Coronary artery (tissue), 2 donors: ENCODE measurements around the gene C20orf144.
A peak's percentile ranks its signal among the peaks of the same experiment; 100 is the strongest.
"Not testable (repeated sequence)": the region's sequence is repeated elsewhere in the genome, so short reads cannot be mapped to it uniquely, and the experiment has no call there.

ENCODE experiments used
- DNase-seq: peaks from one replicate; pipeline ENCODE4 v3.0.0-alpha.2; 2017; ENCODE audit warnings: low spot score
- H3K27ac ChIP-seq, 2 donors: fragments of 200-600 bp; sonication (generic); one replicate each; pipeline ENCODE4 v1.5.1; 2016 to 2019
- H3K4me3 ChIP-seq: fragments of 200-600 bp; sonication (generic); 2 replicates; pipeline ENCODE4 v1.5.1; 2016; ENCODE audit warnings: mild to moderate bottlenecking, moderate library complexity
- TF ChIP-seq, protein P1 (sequence below): fragments of 200-600 bp; sonication (generic); IDR thresholded peaks from one replicate; pipeline ENCODE4 v1.5.1; 2019; ENCODE audit warnings: antibody characterized with exemption

Gene C20orf144

DNA sequence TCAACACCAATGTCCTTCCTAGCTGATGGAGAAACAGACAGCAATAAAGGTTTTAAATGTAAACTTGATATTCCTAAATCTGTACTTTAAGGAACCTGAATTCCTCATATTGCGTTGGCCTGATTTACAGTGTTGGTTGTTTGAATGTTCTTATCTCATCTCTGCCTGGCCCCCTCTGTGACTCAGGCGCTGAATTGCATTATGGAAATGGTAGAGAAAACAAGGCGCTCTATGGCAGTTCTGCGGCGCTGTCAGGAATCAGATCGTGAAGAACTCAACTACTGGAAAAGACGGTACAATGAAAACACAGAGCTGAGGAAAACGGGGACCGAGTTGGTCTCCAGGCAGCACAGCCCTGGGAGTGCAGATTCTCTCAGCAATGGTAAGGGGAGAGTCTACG is 32.6 kb upstream of the C20orf144 start:
- H3K27ac ChIP-seq: no peak overlapping the region
- H3K4me3 ChIP-seq: no peak overlapping the region
- no peak for DNase-seq
- TF ChIP-seq, protein P1, sequence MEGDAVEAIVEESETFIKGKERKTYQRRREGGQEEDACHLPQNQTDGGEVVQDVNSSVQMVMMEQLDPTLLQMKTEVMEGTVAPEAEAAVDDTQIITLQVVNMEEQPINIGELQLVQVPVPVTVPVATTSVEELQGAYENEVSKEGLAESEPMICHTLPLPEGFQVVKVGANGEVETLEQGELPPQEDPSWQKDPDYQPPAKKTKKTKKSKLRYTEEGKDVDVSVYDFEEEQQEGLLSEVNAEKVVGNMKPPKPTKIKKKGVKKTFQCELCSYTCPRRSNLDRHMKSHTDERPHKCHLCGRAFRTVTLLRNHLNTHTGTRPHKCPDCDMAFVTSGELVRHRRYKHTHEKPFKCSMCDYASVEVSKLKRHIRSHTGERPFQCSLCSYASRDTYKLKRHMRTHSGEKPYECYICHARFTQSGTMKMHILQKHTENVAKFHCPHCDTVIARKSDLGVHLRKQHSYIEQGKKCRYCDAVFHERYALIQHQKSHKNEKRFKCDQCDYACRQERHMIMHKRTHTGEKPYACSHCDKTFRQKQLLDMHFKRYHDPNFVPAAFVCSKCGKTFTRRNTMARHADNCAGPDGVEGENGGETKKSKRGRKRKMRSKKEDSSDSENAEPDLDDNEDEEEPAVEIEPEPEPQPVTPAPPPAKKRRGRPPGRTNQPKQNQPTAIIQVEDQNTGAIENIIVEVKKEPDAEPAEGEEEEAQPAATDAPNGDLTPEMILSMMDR: no peak

GRCh38 chr20:33629979-33630378 is 32.1 kb upstream of the C20orf144 start:
- no peak for DNase-seq
- H3K4me3 ChIP-seq: no peak overlapping the region
- H3K27ac ChIP-seq: no peak overlapping the region
- TF ChIP-seq, protein P1: no peak

- no peak for DNase-seq
- no peak overlapping the region for H3K4me3 ChIP-seq
- no peak overlapping the region for H3K27ac ChIP-seq
- TF ChIP-seq, protein P1: no peak
Measured at GRCh38 chr20:33630507-33630906, 31.6 kb upstream of the C20orf144 start.

DNA sequence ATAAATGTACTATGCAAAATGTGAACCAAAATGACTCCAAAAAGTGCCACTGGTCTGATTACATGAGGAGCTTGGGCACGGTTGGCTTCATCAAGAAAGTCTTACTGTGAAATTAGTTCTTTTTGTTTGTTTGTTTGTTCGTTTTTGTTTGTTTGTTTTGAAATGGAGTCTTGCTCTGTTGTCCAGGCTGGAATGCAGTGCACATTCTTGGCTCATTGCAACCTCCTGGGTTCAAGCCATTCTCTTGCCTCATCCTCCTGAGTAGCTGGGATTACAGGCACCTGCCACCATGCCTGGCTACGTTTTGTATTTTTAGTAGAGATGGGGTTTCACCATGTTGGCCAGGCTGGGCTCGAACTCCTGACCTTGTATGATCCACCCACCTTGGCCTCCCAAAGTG is 30.2 kb upstream of the C20orf144 start:
- H3K4me3 ChIP-seq, DNase-seq, H3K27ac ChIP-seq: not testable (repeated sequence)

GRCh38 chr20:33635341-33635740 is 26.8 kb upstream of the C20orf144 start:
- TF ChIP-seq, protein P1: no peak
- H3K4me3 ChIP-seq: no peak overlapping the region
- DNase-seq: peak; percentile 11
- no peak overlapping the region for H3K27ac ChIP-seq

- peak; percentile 21 for DNase-seq
- H3K4me3 ChIP-seq: no peak overlapping the region
- no peak overlapping the region for H3K27ac ChIP-seq
- TF ChIP-seq, protein P1: no peak
Measured at GRCh38 chr20:33636776-33637175, 25.4 kb upstream of the C20orf144 start.

GRCh38 chr20:33640287-33640686 is 21.8 kb upstream of the C20orf144 start:
- H3K27ac ChIP-seq: no peak overlapping the region
- TF ChIP-seq, protein P1: no peak
- DNase-seq: no peak
- H3K4me3 ChIP-seq: no peak overlapping the region
